Measurements from ENCODE around the gene JARID2.

The JARID2 gene

DNA sequence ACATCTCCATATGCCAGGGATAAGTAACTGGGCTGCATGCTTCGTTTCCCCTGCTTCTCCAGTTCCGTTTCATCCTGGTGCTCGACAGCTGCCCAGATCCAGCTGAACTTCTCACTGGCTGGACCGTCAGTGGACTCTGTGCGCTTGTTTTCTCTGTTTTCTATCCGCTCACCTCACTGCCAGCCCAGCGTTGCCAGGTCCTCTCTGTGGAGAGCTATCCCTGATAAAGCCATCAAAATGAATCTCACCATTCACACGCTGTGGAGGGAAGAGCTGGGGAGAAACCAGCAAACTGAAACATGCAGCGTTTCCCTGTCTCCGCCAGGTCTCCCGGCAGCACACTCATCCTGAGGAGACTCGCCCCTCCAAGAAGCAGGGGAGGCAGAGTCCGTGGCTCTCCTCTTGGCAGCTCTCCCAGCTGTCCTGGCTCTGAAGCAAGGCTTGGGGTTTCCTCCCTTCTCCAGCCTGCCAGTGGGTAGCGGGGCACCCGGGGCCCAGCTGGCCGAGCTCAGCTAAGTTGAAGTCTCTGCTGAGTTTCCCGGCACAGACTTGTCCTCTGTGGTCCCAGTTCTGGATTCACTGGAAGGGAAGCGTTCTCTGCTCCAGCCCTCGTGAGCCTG lies 256.1 kb downstream of the JARID2 start:
- H3K4me1 ChIP-seq (ENCODE audit: low read length): no peaks in the 10 kb centered on the region
- no peak overlapping the region for H3K4me2 ChIP-seq (ENCODE audit: low read depth, low read length)
- no peaks in the 10 kb centered on the region for H4K20me1 ChIP-seq (ENCODE audit: insufficient read depth, low read length)
- no peak overlapping the region for H3K4me3 ChIP-seq (ENCODE audit: low read length)
- no peaks in the 10 kb centered on the region for H3K9me2 ChIP-seq (replicated peaks; ENCODE audit: insufficient read depth, low read length)
- no peaks in the 10 kb centered on the region for H3K36me3 ChIP-seq (replicated peaks; ENCODE audit: insufficient read depth, low read length)
- H3K9me3 ChIP-seq (replicated peaks; ENCODE audit: insufficient read depth, low read length): no peaks in the 10 kb centered on the region
- no peak overlapping the region for H3K9ac ChIP-seq (ENCODE audit: low read length)
- no peaks in the 10 kb centered on the region for H3K79me2 ChIP-seq (ENCODE audit: low read length)
- no peaks in the 10 kb centered on the region for H3K27me3 ChIP-seq (replicated peaks; ENCODE audit: insufficient read depth, low read length)
- H3F3A ChIP-seq (ENCODE audit: insufficient read depth, low read length): no peaks in the 10 kb centered on the region
- H3K27ac ChIP-seq (ENCODE audit: low read length): no peak overlapping the region
- DNase-seq: no peak
- no peak overlapping the region for H2AFZ ChIP-seq (ENCODE audit: low read length)
- TF ChIP-seq, protein P1, sequence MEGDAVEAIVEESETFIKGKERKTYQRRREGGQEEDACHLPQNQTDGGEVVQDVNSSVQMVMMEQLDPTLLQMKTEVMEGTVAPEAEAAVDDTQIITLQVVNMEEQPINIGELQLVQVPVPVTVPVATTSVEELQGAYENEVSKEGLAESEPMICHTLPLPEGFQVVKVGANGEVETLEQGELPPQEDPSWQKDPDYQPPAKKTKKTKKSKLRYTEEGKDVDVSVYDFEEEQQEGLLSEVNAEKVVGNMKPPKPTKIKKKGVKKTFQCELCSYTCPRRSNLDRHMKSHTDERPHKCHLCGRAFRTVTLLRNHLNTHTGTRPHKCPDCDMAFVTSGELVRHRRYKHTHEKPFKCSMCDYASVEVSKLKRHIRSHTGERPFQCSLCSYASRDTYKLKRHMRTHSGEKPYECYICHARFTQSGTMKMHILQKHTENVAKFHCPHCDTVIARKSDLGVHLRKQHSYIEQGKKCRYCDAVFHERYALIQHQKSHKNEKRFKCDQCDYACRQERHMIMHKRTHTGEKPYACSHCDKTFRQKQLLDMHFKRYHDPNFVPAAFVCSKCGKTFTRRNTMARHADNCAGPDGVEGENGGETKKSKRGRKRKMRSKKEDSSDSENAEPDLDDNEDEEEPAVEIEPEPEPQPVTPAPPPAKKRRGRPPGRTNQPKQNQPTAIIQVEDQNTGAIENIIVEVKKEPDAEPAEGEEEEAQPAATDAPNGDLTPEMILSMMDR (IDR thresholded peaks at IDR 0.05; ENCODE audit: low read length): no peak
- TF ChIP-seq EZH2phosphoT487 (IDR thresholded peaks at IDR 0.05; ENCODE audit: low read length): no peak
- TF ChIP-seq EZH2 (optimal IDR thresholded peaks at IDR 0.05; ENCODE audit: low read depth, low read length): no peak

DNA sequence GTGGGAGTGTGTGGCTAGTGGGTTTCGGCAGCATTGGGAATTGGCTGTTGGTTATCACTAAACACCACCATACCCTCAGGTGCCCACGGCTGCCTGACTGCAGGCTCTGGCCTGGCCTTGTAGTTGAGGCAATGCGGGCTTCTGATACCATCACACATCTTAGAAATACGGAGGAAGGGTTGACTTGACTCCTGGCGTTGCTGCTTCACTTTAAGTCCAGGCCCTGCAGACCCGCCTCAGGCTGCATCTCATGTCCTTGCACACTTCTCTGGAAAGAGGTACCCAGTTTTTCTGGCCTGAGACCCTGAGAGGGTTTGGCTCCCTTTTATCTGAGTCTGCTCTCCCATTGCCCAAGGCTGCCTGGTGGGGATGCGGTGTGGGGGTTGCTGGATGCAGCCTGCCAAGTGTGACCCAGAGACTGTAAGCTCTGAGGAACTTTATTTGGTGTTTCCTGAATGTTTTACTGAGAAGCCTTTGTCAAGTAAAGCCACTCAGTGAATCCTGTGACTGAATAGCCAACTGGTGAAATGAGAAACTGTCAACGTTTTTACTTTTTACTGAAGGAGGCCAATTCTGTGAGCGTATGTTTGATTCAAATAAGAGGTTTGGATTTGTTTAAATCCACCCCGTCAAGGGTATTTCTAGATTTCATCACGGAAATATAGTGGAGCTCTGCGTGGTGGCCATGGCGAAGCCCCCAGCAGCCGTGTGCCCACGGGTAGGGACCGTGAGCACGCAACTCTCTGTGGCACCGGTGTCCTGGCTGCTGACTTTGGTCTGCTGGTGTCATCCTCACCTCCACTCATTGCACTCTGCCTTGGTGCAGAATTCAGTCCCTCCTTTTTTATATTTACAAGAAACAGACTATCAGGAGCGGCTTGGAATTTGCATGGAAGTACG lies 256.8 kb downstream of the JARID2 start:
- H3F3A ChIP-seq (ENCODE audit: insufficient read depth, low read length): no peaks in the 10 kb centered on the region
- H3K4me2 ChIP-seq (ENCODE audit: low read depth, low read length): no peak overlapping the region
- no peak overlapping the region for H3K27ac ChIP-seq (ENCODE audit: low read length)
- no peaks in the 10 kb centered on the region for H3K27me3 ChIP-seq (replicated peaks; ENCODE audit: insufficient read depth, low read length)
- DNase-seq: no peak
- no peaks in the 10 kb centered on the region for H3K36me3 ChIP-seq (replicated peaks; ENCODE audit: insufficient read depth, low read length)
- no peaks in the 10 kb centered on the region for H3K79me2 ChIP-seq (ENCODE audit: low read length)
- no peak overlapping the region for H3K4me3 ChIP-seq (ENCODE audit: low read length)
- no peaks in the 10 kb centered on the region for H4K20me1 ChIP-seq (ENCODE audit: insufficient read depth, low read length)
- no peaks in the 10 kb centered on the region for H3K9me3 ChIP-seq (replicated peaks; ENCODE audit: insufficient read depth, low read length)
- no peak overlapping the region for H2AFZ ChIP-seq (ENCODE audit: low read length)
- H3K9me2 ChIP-seq (replicated peaks; ENCODE audit: insufficient read depth, low read length): no peaks in the 10 kb centered on the region
- no peak overlapping the region for H3K9ac ChIP-seq (ENCODE audit: low read length)
- no peaks in the 10 kb centered on the region for H3K4me1 ChIP-seq (ENCODE audit: low read length)
- TF ChIP-seq EZH2phosphoT487 (IDR thresholded peaks at IDR 0.05; ENCODE audit: low read length) (no peak), EZH2 (optimal IDR thresholded peaks at IDR 0.05; ENCODE audit: low read depth, low read length) (no peak)
- TF ChIP-seq, protein P1 (IDR thresholded peaks at IDR 0.05; ENCODE audit: low read length): no peak

DNA sequence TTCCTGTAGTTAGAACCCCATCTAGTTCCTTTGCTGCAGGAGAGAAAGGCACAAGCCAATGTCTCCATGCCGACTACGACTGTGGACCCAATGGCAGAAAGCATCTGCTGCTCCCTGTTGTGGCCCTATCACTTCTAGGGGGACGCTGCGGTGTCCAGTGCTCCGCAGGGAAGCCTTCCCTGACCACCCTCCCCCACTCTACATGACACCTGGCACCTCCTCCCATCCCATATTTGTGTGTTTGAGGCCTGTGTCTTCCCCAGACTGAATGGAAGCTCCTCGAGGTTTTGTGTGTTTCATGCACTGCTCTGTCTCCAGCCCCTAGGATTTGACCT lies 257.4 kb downstream of the JARID2 start:
- Histone ChIP-seq H3K9ac (ENCODE audit: low read length) (no peak overlapping the region), H2AFZ (ENCODE audit: low read length) (no peak overlapping the region), H3K4me3 (ENCODE audit: low read length) (no peak overlapping the region), H3K27me3 (replicated peaks; ENCODE audit: insufficient read depth, low read length) (no peaks in the 10 kb centered on the region), H3K9me2 (replicated peaks; ENCODE audit: insufficient read depth, low read length) (no peaks in the 10 kb centered on the region), H3K4me2 (ENCODE audit: low read depth, low read length) (no peak overlapping the region), H4K20me1 (ENCODE audit: insufficient read depth, low read length) (no peaks in the 10 kb centered on the region), H3K79me2 (ENCODE audit: low read length) (no peaks in the 10 kb centered on the region), H3K36me3 (replicated peaks; ENCODE audit: insufficient read depth, low read length) (no peaks in the 10 kb centered on the region), H3K9me3 (replicated peaks; ENCODE audit: insufficient read depth, low read length) (no peaks in the 10 kb centered on the region), H3K27ac (ENCODE audit: low read length) (no peak overlapping the region), H3F3A (ENCODE audit: insufficient read depth, low read length) (no peaks in the 10 kb centered on the region), H3K4me1 (ENCODE audit: low read length) (no peaks in the 10 kb centered on the region)
- TF ChIP-seq, protein P1 (IDR thresholded peaks at IDR 0.05; ENCODE audit: low read length): no peak
- no peak for TF ChIP-seq EZH2phosphoT487 (IDR thresholded peaks at IDR 0.05; ENCODE audit: low read length)
- TF ChIP-seq EZH2 (optimal IDR thresholded peaks at IDR 0.05; ENCODE audit: low read depth, low read length): no peak
- DNase-seq: no peak
